Fibroblast of upper back skin (primary cell): ENCODE data around the gene PFKFB3.
"Not testable (repeated sequence)": the region's sequence is repeated elsewhere in the genome, so short reads cannot be mapped to it uniquely, and the experiment has no call there.

Experiments used
- DNase-seq: peaks from one replicate; pipeline ENCODE4 v3.0.0-alpha.2; 2013

PFKFB3 gene

GRCh38 chr10:6239213-6239991 lies 36.7 kb downstream of the PFKFB3 start:
- peak; percentile 99 for DNase-seq

GRCh38 chr10:6240254-6240653 lies 37.5 kb downstream of the PFKFB3 start:
- no peak for DNase-seq

DNA sequence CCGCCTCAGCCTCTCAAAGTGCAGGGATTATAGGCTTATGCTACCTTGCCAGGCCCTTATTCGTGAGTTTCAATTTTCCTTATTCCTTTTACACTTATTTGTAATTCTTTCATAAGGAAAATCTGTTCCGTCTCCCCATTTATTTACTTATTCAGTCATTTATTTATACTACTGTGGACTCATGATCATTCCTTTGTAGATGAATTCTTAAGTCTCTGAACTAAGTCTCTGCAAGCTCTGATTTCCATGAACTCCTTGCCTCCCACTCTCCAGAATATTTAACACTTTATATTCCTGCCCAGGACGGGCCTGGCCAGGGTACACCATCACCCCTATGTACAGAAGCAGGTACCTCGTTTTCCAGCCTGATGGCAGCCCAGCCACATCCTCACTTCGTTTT lies 39.4 kb downstream of the PFKFB3 start:
- DNase-seq: no peak

DNA sequence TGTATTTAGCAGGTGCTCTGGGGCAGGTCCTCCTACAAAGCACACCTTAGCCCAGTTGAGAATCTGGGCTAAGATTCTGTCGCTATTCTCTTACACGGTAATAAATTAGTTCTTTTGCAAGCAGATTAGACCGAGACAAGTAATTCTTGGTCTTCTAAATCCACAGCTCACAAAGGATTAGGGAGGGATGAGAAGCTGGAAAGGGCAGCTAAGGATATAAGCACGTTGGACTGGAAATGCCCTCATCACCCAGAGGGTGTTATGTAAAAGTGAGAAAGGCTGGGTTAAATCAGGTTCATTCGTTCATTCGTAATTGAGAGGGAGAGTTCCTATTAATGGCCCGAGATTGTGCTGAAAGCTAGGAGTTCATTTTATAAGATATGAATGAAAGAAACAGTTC lies 41.8 kb downstream of the PFKFB3 start:
- no peak for DNase-seq

GRCh38 chr10:6247041-6247712 lies 44.4 kb downstream of the PFKFB3 start:
- no peak for DNase-seq

DNA sequence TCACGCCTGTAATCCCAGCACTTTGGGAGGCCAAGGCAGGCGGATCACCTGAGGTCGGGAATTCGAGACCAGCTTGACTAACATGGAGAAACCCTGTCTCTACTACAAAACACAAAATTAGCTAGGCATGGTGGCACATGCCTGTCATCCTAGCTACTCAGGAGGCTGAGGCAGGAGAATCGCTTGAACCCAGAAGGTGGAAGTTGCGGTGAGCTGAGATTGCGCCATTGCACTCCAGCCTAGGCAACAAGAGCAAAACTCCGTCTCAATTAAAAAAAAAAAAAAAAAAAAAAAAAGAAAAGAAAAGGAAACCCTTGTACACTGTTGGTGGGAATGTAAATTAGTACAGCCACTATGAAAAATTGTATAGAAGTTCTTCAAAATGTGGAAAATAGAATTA lies 46.2 kb downstream of the PFKFB3 start:
- DNase-seq: not testable (repeated sequence)

DNA sequence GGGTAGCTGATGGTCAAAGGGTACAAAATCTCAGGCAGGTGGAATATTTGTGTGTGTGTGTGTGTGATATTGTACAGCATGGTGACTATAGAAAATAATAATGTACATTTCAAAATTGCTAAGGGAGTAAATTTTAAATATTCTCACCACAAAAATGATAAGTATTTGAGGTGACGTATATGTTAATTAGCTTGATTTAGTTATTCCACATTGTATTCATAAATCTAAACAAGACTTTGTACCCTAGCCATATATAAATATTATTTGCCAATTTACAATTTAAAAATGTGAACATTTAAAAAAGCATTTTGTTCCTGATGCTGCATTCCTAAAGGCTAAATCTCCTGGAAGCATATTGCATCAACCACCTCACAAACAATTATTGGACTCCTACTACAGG lies 47.0 kb downstream of the PFKFB3 start:
- DNase-seq: no peak

DNA sequence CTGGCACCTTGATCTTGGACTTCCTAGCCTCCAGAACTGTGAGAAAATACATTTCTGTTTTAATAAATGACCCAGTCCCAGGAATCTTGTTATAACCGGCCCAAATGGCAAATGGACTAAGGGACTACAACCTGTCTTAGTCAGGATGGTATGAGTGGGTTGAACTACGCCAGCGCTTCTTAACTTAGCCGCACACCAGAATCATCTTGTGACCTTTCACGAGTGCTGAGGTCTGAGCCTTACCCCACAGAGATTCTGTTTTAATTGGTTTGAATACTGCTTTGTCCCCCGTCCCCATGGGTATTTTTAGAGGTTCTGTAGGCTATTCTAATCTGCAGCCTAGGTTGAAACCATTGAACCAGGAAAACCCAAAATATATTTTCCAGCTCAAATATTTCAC lies 48.0 kb downstream of the PFKFB3 start:
- DNase-seq: no peak

GRCh38 chr10:6254201-6254600 lies 51.5 kb downstream of the PFKFB3 start:
- no peak for DNase-seq

DNA sequence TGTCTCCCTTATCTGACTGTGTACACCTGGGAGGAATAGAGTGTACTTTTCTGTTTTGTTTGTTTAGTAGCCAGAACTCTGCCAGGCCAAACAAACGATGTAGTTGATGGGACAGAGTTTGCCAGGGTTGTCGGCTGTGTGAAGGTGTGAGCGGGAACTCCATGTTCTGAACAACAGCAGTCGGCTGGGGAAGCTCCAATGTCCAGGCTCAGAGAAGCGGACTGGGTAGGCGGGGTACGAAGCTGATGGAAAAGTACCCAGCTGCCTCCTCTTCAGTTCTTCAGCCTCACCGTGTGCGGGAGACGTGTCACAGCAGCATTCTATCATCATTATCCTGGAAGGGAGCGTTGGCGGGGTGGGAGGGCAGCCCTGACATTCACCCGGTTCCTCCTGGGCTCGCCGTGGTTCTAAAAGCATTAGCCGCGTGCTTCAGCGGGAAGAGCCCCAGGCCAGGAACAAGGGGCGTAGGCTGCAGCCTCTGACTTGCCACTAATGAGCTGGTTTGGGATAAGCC lies 52.9 kb downstream of the PFKFB3 start:
- no peak for DNase-seq

DNA sequence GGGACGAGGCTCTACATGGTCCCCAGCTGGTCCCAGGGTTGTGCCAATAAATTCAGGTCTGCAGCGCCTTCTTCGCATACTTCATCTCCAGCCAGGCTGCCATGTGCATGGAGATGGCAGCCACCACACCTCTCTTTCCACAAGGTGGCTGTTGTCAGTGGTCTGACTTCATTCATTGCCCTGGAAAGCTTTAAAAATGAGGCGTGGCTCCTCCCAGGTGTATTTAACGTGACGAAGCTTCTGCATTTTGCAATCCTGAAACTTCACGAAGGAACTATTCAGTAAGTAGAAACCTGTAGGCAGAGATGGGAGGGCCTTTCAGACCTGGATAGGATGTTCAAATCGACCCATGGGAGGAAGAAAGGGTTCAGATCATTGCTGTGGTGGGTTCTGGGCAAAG lies 53.7 kb downstream of the PFKFB3 start:
- no peak for DNase-seq

DNA sequence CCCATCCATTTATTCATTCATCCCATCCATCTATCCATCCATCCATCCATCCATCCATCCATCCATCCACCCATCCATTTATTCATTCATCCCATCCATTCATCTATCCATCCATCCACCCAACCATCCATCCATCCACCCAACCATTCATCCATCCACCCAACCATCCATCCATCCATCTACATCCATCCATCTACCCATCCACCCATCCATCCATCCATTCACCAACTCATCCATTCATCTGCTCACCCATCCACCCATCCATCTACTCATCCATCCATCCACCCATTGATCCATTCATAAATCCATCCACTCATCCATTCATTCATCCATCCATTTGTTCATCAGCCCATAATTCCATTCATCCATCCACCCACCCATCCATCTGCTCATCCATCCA lies 56.4 kb downstream of the PFKFB3 start:
- no peak for DNase-seq

DNA sequence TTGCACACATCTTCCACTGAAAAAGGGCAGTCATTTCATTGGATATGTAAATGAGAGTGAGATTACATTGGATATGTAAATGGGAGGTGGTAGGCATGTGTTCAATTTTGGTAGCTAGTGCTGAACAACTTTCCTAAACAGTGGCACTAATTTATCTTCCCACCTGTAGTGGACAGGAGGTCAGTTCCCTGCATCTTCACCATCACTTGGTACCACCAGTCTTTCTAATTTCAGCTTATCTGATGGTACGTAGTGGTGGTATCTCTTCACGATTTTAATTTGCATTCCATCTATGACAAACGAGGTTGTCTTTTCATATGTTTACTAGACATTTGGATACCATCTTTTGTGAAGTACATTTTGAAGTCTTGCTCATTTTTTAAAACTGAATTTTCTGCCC lies 58.1 kb downstream of the PFKFB3 start:
- DNase-seq: no peak

- DNase-seq: no peak
Observed at GRCh38 chr10:6267941-6268340, 65.2 kb downstream of the PFKFB3 start.

DNA sequence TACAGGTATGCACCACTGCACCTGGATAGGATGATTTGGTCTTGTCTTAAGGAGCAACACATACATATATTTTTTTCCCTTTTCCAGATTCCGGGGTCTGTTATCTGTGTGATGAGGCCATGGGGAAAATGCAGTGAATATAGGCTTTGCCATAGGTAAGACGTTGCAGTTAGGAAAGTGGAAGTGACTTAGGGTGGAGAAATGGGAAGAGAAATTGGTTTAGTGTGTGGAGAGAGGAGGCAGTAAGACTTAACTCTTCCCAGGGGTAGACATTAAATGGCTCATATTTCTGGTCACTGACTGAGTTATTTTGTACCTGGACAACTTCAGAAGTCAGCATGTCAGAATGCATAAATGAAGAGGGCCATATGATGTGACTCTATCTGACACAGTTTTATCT lies 66.7 kb downstream of the PFKFB3 start:
- DNase-seq: no peak

DNA sequence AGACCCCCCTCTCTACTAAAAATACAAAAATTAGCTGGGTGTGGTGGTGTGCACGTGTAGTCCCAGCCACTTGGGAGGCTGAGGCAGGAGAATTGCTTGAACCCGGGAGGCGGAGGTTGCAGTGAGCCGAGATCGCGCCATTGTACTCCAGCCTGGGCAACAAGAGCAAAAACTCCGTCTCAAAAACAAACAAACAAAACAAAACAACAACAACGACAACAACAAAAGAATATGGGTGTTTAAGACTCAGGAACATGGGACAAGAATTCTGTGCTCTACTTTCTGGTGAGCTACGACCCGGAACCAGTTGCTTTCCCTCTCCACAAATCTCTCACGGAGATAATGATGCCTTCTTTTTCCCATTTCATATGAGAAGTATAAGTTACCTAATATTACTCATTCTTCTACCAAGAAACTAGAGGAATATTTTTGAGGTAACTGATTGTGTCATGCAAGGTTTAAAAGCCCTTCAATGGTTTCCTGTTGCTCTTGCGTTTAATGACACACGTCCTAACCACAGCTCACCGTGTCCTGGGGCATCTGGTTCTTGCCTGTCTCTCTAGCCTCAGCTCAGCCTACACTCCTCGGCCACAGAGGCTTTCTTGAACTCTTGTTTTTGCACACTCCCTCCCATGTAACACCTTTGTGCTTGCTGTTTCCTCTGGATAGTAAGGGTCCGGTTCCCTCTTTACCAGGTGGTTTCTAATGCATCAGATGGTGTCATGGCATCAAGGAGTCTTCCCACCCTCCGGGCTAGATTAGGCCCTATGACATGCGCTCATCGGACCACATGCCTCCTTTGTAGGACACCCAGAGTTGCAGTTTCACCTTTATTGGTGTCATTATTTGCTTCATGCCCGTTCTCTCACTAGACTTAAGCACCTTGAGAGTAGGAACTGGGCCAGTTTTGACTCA lies 67.5 kb downstream of the PFKFB3 start:
- no peak for DNase-seq

GRCh38 chr10:6270951-6271350 lies 68.2 kb downstream of the PFKFB3 start:
- DNase-seq: no peak

- DNase-seq: no peak
Observed at GRCh38 chr10:6271663-6272062, 68.9 kb downstream of the PFKFB3 start.

DNA sequence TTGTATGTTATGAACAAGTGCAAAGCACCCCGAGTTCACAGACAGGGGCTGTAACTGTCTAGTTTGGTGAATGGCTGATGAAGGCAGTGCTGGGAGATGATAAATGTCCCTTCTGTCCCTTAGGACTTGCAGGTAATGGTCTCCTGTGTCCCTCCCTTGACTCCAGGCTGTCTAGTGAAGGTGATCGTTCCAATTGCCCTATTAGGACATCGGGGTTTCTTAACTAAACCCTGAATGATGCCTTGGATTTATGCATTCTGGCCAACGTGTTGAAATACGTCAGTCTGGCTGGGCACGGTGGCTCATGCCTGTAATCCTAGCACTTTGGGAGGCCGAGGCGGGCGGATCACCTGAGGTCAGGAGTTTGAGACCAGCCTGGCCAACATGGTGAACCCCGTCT lies 69.4 kb downstream of the PFKFB3 start:
- DNase-seq: no peak

DNA sequence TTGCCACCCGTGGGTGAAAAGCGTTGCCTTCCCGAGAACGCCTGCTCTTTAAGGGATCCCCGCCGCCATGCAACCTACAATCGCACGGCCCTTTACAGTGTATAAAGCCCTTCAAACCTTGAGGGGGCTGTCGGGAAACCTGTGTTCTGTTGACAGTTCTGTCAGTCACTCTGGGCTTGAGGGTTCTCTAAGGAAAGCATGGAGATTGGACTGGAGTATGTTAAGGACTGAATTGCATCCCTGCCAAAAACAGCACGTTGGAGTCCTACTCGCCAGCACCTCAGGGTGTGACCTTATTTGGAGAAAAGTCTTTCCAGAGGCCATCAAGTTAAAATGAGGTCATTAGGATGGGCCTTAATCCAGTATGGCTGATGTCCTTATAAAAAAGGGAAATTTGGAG lies 70.6 kb downstream of the PFKFB3 start:
- no peak for DNase-seq

DNA sequence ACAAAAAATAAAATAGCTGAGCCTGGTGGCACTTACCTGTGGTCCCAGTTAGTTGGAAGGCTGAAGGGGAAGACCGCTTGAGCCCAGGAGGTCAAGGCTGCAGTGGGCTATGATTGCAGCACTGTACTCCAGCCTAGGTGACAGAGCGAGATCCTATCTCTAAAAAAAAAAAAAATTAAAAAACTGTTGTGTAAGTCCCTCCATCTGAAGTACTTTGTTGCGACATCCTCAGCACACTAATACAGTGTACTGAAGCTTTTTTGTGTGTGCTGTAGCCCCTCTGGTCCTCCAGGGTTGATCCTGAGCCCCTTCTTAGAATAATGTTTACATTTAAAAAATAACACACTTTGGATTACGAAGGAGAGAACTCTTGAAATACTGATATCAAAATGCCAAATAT lies 71.3 kb downstream of the PFKFB3 start:
- DNase-seq: no peak

- DNase-seq: no peak
Observed at GRCh38 chr10:6274484-6274883, 71.8 kb downstream of the PFKFB3 start.
